AG09319 (cell line): ENCODE measurements around the gene ST3GAL4.

Experiments used
- DNase-seq: peaks from one replicate; pipeline ENCODE4 v3.0.0-alpha.2; 2010; ENCODE audit warnings: low read depth; ENCODE audit errors: extremely low read depth
- TF ChIP-seq, protein P1 (sequence below): IDR thresholded peaks from 2 replicates; pipeline ENCODE4 v1.5.1; 2011; ENCODE audit warnings: low read depth, mild to moderate bottlenecking, inconsistent platforms, low read length, moderate library complexity

Gene ST3GAL4

DNA sequence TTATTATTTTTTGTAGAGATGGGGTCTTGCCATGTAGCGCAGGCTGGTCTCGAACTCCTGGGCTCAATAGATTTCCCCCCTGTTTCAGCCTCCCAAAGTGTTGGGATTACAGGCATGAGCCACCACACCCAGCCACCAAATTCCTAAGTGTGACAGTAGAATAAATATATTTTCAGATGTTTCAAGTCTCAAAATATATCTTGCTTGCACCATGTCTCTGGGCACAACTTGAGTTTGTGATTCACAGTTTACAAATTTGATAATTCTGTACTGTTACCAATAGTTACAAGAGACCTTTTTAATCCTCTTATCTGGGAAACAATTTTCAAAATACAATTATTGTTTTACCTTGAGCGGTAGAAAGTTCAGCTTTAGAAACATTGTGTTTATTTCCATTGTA lies 32.5 kb upstream of the ST3GAL4 start:
- TF ChIP-seq, protein P1, sequence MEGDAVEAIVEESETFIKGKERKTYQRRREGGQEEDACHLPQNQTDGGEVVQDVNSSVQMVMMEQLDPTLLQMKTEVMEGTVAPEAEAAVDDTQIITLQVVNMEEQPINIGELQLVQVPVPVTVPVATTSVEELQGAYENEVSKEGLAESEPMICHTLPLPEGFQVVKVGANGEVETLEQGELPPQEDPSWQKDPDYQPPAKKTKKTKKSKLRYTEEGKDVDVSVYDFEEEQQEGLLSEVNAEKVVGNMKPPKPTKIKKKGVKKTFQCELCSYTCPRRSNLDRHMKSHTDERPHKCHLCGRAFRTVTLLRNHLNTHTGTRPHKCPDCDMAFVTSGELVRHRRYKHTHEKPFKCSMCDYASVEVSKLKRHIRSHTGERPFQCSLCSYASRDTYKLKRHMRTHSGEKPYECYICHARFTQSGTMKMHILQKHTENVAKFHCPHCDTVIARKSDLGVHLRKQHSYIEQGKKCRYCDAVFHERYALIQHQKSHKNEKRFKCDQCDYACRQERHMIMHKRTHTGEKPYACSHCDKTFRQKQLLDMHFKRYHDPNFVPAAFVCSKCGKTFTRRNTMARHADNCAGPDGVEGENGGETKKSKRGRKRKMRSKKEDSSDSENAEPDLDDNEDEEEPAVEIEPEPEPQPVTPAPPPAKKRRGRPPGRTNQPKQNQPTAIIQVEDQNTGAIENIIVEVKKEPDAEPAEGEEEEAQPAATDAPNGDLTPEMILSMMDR, result no peak
- no peak for DNase-seq

DNA sequence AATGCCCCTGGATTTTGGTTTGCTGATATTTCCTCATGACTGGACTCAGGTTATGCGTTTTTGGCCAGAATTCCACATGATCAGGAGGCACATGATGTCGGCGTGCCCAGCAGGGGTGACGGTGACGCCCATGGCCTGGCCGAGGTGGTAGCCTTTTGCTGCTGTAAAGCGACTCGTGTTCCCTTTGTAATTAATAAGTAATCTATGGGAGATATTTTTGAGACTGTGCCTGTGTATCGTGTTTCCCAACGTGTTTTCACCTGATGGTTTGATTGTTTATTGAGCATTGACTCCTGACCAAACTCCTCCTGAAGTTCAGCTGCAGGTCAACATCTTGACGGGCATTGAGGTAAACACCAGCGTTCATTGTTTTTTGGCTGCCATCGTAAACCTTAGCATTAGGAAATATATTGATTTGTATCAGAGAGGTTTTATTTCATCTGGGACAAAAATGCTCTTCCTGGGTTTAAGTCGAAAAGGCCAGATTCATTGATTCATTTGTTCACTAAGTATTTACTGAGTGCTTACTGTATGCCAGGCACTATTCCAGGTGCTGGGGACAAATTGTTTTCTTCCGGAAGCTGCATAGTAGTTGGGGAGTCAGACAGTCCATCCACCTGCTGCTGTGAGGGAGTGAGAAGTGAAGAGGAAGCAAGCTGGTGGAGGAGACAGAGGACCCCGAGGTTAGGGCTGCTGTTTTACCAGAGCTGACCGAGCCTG lies 28.0 kb upstream of the ST3GAL4 start:
- TF ChIP-seq, protein P1, result no peak
- no peak for DNase-seq

DNA sequence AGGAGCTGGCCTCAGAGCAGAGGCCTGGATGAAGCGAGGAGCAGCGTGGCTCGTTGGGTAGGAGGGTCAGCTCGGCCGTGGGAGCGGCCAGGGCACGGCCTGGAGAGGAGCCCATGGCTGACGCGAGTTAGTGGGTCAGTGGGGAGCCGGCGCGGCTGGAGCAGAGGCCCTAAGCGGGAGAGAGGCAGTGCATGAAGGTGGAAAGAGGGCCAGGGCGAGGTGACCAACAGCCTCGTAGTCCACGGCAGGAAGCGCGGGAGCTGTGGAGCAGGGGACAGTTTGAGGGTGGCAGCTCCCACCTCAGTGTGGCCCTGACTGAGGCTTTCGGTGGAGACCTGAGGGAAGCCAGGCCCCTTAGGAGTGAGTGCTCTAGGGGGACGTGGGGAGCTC lies 27.5 kb upstream of the ST3GAL4 start:
- TF ChIP-seq, protein P1, result no peak
- DNase-seq, result no peak

DNA sequence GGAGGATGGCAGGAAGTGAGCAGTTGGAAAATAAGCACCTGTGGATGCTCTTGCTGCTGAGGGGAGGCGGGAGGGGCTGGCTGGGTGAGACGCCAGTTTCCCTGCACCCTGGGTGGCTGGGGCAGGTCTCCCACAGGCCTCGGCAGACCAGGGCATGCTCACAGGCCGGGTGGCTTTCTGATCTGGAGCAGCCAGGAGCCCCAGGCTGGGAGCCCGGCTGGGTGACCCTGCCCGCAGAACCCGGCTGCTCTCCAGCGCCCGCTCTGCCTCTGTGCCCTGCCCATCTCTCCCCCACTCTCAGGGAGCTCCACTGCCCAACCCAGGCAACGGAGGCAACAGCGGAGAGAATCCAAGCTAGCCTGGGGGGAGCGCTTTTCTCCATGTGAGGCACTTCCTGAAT lies 27.0 kb upstream of the ST3GAL4 start:
- TF ChIP-seq, protein P1, result no peak
- DNase-seq, result no peak

DNA sequence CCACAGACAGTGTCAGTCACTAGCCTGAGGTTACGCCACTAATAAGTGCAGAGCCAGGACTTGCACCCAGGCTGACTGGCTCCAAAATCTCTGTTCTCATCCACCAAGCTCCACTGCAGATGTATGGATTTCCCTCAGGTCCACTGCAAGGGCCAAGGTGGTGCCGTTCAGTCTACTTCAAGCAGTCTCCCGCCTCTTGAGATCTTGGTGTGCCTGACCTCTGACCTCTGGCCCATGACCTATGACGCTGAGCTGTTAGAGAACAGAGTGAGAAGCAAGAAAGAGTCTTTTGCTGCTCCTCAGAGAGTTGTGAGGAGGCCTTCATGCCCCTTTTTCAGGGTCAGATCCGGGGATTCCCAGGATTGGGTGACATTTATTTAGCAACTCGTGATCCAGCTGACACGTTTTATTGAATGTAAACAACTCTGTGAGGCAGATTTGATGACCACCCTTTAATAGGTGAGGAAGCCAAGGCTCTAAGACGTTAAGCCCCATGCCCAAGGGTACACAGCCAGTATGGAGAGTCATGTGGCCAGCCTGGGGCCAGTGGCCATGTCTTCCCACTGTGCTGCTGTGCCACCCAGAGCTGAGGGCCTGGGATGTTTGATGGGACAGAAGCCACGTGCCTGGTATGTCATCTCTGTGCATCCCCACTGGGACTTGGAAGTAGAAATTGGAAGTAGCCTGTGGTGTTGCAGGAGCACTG lies 26.4 kb upstream of the ST3GAL4 start:
- TF ChIP-seq, protein P1, result no peak
- DNase-seq, result no peak

DNA sequence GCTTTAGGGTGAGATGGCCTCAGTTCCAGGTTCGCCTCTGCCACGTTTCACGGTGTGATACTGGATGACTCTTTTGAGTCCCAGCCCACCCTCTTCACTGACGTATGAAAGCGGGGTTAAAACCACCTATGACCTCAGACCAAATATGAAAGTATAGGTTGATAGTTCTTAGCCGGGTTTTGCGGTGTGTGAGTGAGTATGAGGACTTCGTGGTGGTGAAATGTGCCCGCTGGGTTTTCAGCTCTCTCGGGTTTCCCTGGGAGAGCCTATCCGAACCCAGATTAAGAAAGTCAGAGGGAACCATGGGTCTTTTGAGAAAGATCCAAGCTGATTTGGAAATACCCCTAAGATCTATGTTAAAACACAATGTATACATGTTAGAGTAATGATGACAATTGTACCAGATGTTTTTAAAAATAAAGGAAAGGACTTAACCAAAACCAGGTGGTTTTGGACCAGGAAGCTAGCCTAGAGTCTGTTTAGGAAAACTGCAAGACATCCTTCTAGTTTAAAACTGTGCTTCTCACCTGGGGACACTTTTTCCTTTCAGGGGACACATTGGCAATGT lies 25.8 kb upstream of the ST3GAL4 start:
- DNase-seq, result peak; percentile 60
- TF ChIP-seq, protein P1, result no peak; the same call in 1 of the 2 replicates

DNA sequence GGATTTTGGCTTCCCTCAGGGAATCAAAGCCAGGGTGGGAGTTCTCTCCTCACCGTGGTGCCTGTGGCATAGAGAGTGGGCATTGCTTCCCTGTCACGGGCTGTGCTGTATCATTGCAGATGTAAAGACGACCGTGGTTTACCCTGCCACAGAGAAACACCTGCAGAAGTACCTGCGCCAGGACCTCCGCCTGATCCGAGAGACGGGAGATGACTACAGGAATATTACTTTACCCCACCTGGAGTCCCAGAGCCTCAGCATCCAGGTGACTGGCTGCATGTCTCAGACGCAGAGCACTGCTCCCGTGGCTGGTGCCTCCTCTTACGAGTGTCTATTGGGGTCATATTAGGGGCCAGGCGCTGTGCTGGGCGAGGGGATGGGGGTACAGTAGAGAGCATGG lies 24.2 kb upstream of the ST3GAL4 start:
- TF ChIP-seq, protein P1, result no peak

More for the DNA sequence above, 24.2 kb upstream of the ST3GAL4 start:
- DNase-seq, result no peak
